KMS-11 (cell line): Measurements from ENCODE around the gene DDIT4L.

Experiments
- H2AFZ ChIP-seq: fragments of 200-600 bp; sonication (generic); 2 replicates; pipeline ENCODE4 v1.6.1; 2016; ENCODE audit warnings: antibody characterized with exemption, mixed run types, low read depth
- H3K27ac ChIP-seq: fragments of 200-600 bp; sonication (generic); 2 replicates; pipeline ENCODE4 v1.6.1; 2016; ENCODE audit warnings: mild to moderate bottlenecking, mixed run types
- H3K27me3 ChIP-seq: fragments of 200-600 bp; sonication (generic); 2 replicates; pipeline ENCODE4 v1.6.1; 2017; ENCODE audit warnings: mild to moderate bottlenecking, low read depth, mixed run types, moderate library complexity; ENCODE audit not compliant: insufficient read depth
- H3K36me3 ChIP-seq: fragments of 200-600 bp; sonication (generic); 2 replicates; pipeline ENCODE4 v1.6.1; 2017; ENCODE audit warnings: mild to moderate bottlenecking, mixed run types; ENCODE audit not compliant: insufficient read depth
- H3K4me1 ChIP-seq: fragments of 200-600 bp; sonication (generic); 2 replicates; pipeline ENCODE4 v1.6.1; 2016; ENCODE audit warnings: mild to moderate bottlenecking, low read depth, mixed run types; ENCODE audit not compliant: poor library complexity, severe bottlenecking
- H3K4me2 ChIP-seq: fragments of 200-600 bp; sonication (generic); 2 replicates; pipeline ENCODE4 v1.7.0; 2016; ENCODE audit warnings: mild to moderate bottlenecking, mixed run types
- H3K4me3 ChIP-seq: fragments of 200-600 bp; sonication (generic); IDR thresholded peaks from 2 replicates; pipeline ENCODE4 v1.6.1; 2017; ENCODE audit warnings: low read depth, low read length, mixed read lengths; ENCODE audit not compliant: insufficient read depth
- H3K79me2 ChIP-seq: fragments of 200-600 bp; sonication (generic); 2 replicates; pipeline ENCODE4 v1.6.1; 2016; ENCODE audit warnings: low read depth, mixed run types; ENCODE audit not compliant: insufficient read depth
- H3K9ac ChIP-seq: fragments of 200-600 bp; sonication (generic); 2 replicates; pipeline ENCODE4 v1.6.1; 2016; ENCODE audit warnings: mild to moderate bottlenecking, mixed run types
- H4K20me1 ChIP-seq: fragments of 200-600 bp; sonication (generic); 2 replicates; pipeline ENCODE4 v1.6.1; 2016; ENCODE audit warnings: mild to moderate bottlenecking, mixed run types; ENCODE audit not compliant: insufficient read depth
- CTCF ChIP-seq: fragments of 200-600 bp; sonication (generic); conservative IDR thresholded peaks from 2 replicates; pipeline ENCODE4 v1.6.1; 2017; ENCODE audit warnings: low read depth, mild to moderate bottlenecking, antibody characterized with exemption, low read length, moderate library complexity, mixed read lengths

Gene DDIT4L

GRCh38 chr4:100189820-100190642, at the start of gene DDIT4L:
Gene DDIT4L, minus strand, starts transcription at chr4:100190468. Its CDS starts 485 bp downstream, at chr4:100189983.
- Histone ChIP-seq H2AFZ (no peak within 1 kb of the TSS), H3K4me2 (no peak within 1 kb of the TSS), H3K9ac (no peak within 1 kb of the TSS)

GRCh38 chr4:100240008-100240407, 49.7 kb upstream of the DDIT4L start:
- H4K20me1 ChIP-seq: no peaks in the 10 kb centered on the region
- H2AFZ ChIP-seq: peak overlapping the region; percentile 58
- no peak overlapping the region for H3K9ac ChIP-seq
- TF ChIP-seq CTCF: no peak
- no peaks in the 10 kb centered on the region for H3K36me3 ChIP-seq
- no peaks in the 10 kb centered on the region for H3K79me2 ChIP-seq
- H3K4me2 ChIP-seq: peak overlapping the region; percentile 55
- peaks cover 20% of the 10 kb centered on the region for H3K4me1 ChIP-seq
- no peak overlapping the region for H3K27ac ChIP-seq
- H3K4me3 ChIP-seq: no peak overlapping the region
- no peaks in the 10 kb centered on the region for H3K27me3 ChIP-seq

More at GRCh38 chr4:100189820-100190642, at the start of gene DDIT4L:
- Histone ChIP-seq H3K79me2 (no peaks in the 10 kb centered on the region), H3K27me3 (no peaks in the 10 kb centered on the region), H4K20me1 (no peaks in the 10 kb centered on the region), H3K36me3 (no peaks in the 10 kb centered on the region), H3K4me3 (no peak within 1 kb of the TSS), H3K4me1 (peaks cover 18% of the 10 kb centered on the region), H3K27ac (no peak within 1 kb of the TSS)
- no peak for TF ChIP-seq CTCF

GRCh38 chr4:100224721-100225120, 34.5 kb upstream of the DDIT4L start:
- H3K36me3 ChIP-seq: no peaks in the 10 kb centered on the region
- no peaks in the 10 kb centered on the region for H3K79me2 ChIP-seq
- no peaks in the 10 kb centered on the region for H3K27me3 ChIP-seq
- no peak for TF ChIP-seq CTCF
- H3K4me2 ChIP-seq: no peak overlapping the region
- H3K4me3 ChIP-seq: no peak overlapping the region
- H3K4me1 ChIP-seq: no peaks in the 10 kb centered on the region
- H2AFZ ChIP-seq: no peak overlapping the region
- H3K27ac ChIP-seq: no peak overlapping the region
- H3K9ac ChIP-seq: no peak overlapping the region
- no peaks in the 10 kb centered on the region for H4K20me1 ChIP-seq

- no peak for TF ChIP-seq CTCF
- no peaks in the 10 kb centered on the region for H3K4me1 ChIP-seq
- no peaks in the 10 kb centered on the region for H4K20me1 ChIP-seq
- no peak overlapping the region for H3K4me2 ChIP-seq
- no peaks in the 10 kb centered on the region for H3K79me2 ChIP-seq
- no peak overlapping the region for H3K9ac ChIP-seq
- H3K27me3 ChIP-seq: no peaks in the 10 kb centered on the region
- H3K36me3 ChIP-seq: no peaks in the 10 kb centered on the region
- no peak overlapping the region for H2AFZ ChIP-seq
- no peak overlapping the region for H3K27ac ChIP-seq
- H3K4me3 ChIP-seq: no peak overlapping the region
These were observed 33.9 kb upstream of the DDIT4L start for GRCh38 chr4:100224160-100224559.
